Skeletal muscle cell (primary cell): Measurements from ENCODE around the gene ST3GAL5.
A peak's percentile ranks its signal among the peaks of the same experiment; 100 is the strongest.

ENCODE experiments used
- DNase-seq: peaks from one replicate; pipeline ENCODE4 v3.0.0-alpha.2; 2010; ENCODE audit warnings: low read depth
- H3K4me3 ChIP-seq: 2 replicates; pipeline ENCODE4 v1.5.1; 2011; ENCODE audit warnings: low read depth, mild to moderate bottlenecking, control low read depth, low read length, moderate library complexity

Gene ST3GAL5

DNA sequence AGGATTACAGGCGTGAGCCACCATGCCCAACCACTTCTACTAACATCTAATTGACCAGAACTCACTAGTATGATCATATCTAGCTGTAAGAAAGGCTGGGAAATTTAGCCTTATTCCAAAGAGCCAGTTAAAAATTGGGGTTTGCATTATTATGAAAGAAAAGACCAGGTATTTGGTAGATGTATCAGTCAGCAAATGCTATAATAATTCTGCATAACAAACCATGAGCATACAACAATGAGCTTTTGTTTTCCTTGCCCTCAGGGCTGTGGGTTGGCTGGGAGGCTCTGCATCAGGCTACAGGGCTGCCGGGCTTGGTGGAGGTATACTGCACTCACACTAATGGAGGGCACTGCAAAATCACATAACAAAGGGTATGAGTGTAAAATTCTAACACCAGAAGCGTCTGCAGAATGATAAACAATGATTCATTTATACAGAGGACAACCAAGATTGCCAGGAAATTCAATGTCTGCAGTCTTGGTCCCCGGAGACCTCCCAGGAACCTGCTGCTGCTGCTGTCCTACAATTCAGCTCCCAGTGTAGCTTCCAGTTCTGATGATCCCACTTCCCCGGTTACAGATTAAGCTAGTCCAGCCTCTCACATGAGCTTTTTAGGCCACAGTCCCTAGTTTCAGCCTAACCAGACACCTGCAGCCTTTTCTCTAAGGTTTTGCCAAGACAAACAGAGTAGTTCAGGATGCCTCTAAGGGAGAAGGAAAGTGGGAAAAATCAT is 32.2 kb upstream of the ST3GAL5 start:
- no peak overlapping the region for H3K4me3 ChIP-seq
- DNase-seq, result no peak

DNA sequence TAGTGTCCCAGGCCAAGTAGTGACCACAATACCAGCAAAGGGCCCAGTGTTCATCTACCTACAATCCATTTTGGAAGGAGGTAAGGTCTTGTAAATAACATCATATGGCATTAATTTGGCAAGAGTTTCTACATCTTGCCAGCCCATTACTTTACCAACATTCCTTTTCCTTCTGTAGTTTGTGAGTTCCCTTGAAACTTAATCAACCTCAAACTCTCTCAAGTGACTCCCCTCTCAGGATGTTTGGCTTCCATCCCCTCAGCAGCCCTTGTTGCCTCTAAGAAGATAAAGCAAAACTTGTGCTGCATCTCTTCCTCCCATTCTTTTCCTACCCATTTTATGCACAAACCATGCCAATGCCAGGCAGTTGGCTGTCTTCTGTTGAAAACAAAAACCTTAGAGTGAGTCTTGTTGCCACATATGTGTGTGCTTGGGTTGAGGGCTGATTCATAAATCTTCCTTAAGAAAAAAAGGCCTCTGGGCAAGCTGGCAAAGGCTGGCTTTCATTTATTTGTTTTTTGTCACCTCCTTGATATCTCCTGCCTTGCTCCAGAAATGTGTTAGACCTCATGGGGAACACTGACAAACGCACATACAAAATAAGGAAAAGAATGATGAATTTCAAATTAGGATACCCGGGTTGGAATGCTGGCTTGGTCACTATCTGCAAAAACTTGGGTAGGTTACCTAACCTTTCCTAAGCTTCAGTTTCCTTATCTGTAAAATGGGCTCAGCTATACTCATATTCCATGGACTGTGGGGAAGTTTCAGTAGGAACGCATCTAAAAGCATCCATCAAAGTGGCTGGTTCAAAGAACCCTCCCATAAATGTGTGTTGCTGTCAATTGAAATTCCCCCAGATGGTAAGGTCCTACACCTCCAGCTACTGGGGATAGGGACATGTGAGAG is 29.4 kb upstream of the ST3GAL5 start:
- no peak for DNase-seq
- H3K4me3 ChIP-seq, result no peak overlapping the region

DNA sequence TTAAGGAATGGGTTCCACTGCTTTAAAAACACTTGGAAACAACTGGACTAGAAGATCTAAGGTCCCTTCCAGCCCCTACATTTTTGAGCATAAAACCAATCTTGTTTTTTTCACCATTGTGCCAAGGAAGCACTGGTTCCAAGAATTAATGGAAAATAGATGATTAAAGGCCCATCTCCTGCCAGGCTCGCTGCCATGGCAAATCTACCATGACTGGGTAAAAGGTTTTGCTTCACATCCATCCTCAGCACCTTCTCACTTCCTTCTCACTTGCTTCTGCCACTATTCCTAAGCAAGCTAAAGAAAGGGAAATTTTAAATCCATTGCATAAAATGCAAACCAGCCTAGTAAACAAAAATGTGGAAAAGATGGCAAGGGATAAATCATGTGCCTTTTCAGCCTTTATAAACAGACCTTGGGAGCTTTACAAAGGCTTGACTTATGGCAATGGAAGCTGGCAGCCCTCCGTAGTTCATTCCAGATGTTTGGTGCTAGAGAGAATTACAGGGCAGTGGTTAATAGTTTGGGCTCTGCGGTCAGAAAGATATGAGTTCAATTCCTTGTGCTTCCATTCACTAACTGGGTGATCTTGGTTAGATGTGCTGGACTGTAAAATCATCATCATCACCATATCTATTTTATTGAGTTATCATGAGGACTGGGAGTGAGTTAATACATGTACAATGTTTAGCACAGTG is 27.0 kb upstream of the ST3GAL5 start:
- DNase-seq, result no peak
- H3K4me3 ChIP-seq, result no peak overlapping the region

DNA sequence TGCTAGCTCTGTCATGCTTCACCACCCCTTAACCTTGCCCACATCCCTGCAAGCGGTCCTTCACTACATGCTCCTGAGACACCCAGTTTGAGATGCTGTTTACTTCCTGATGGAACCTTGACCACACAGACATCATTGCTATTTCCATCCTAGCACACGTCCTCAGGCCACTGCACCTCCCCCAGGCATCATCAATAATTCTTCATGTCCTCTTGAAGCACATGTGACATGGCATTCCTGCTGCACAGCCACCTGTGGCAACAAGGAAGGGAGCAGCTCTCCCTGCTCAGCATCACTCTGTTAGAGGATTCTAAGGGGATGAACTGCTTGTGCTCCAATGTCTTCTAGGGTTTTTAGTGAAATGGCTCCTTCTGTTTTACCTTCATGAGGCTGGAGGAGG is 26.1 kb upstream of the ST3GAL5 start:
- no peak for DNase-seq
- H3K4me3 ChIP-seq, result no peak overlapping the region

DNA sequence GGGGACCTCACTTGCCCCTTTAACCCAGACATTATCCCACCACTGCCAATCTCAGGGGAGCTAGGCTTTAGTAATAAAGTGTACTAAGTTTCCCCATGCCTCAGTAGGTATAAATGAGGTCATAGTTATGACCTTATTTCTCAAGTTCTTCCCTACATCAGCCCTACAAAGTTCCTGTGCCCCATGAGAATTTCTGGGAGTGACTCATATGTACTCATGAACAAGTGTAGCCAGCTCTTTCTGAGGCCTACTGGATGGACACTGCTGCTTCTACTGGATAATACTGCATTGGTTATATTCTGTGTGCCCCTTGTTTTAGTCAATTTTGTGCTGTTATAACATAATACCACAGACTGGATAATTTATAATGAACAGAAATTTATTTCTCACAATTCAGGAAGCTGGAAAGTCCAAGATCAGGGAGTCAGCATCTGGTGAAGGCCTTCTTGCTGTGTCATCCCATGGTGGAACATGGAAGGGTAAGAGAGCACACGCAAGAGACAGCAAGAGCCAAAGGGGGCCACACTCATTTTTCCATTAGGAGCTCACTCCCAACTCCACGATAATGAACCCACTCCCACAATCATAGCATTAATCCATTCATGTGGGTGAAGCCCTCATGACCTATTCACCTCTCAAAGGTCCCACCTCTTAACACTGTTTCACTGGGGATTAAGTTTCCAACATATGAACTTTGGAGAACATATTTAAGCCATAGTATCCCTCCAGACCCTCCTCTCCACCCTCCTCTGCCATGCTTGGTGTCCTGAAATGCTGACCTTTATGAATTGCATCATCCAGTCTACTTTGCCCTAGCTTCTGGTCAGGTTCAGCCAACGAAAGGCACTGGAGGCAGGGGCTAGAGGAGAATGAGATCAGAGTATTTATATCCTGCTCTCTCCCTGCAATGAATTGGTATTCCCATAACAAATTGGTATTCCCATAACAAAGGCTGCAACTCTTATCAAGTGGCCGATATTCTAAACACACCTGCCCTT is 25.4 kb upstream of the ST3GAL5 start:
- peak; percentile 90 for DNase-seq
- H3K4me3 ChIP-seq, result no peak overlapping the region

DNA sequence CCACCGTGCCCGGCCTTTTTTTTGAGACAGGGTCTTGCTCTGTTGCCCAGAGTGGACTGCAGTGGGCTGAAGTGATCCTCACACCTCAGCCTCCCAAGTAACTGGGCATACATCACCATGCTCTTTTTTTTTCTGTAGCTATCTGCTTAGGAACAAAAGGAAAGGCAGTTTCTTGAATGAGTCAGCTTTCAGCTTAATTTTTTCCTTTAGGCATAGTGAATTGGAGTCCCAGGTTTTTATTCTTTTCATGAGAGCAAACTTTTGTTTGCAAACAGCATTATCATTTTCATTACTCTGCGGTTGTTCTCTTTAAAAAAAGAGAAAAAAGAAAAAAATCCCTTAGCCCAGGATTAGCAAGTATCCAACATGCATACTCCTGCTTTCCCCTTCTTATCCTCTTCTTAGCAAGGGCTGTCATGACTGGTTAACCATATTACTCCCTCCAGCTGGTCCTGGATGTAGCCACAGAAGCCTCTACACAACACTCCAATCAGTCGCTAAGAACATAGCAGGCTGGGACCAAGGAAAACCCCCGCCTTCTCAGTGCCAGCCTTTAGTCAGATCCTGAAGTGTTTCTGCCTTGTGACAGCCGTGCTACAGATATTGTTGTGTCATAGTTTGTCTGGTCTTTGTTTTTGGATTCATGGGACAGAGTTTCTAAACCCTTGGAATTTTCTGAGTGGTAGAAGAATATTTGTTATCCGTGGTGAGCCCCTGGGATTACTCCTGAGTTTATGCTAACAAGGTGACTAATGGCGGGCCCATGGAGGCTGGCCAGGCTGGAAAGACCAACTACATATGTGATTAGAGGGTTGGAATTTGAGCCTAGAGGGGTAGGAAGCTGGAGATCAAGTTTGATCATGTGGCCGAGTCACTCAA is 23.3 kb upstream of the ST3GAL5 start:
- no peak overlapping the region for H3K4me3 ChIP-seq
- DNase-seq, result no peak

DNA sequence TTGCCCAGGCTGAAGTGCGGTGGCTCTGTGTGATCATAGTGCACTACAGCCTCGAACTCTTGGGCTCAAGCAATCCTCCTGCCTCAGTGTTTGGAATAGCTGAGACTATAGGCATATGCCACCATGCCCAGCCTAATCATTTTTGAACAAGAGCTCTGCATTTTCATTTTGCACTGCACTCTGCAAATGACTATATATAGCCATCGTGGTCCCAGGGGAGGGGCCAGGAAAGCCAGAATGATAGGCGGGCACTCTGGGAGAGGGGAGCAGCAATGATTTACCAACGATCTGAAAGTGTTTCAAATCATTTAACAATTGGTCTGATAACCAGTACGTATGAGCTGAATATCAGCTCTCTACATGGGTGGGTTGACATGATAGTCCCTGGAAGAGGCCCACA is 22.3 kb upstream of the ST3GAL5 start:
- H3K4me3 ChIP-seq, result no peak overlapping the region
- no peak for DNase-seq

DNA sequence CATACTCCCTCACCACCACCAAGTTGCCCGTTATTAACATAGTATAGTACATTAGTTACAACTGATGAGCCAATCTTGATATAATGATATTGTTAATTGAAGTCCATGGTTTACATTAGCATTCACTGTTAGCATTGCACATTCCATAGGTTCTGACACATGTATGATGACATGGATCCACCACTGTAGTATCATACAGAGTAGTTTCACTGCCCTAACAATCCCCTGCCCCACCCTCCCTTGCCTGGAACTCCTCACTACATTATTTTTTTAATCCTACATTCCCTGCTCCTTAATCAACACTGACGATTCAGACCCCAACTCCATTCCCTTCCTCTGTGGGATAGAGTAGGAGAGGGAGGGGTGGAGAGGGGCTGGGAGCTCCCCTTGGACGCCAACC is 20.2 kb upstream of the ST3GAL5 start:
- no peak for DNase-seq

DNA sequence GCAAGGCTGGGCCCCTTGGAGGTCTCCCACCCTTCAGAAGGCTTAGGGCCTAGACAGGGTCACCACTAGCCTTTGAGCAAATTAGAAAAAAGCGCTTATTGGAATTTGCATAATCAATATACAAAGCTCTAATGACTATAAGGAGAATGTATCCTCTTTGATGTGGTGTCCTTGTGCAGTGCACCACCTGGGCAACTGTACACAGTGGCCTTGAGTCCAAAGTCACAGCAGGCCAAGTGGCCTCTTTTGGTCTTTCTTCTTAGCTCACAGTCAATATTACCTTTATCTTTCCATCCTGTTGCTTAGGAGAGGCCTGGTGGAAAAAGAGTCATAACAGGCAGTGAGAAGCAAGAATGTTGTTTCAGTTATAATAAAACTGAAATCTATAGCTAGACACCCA is 19.7 kb upstream of the ST3GAL5 start:
- no peak for DNase-seq

More for the DNA sequence above, 20.2 kb upstream of the ST3GAL5 start:
- no peak overlapping the region for H3K4me3 ChIP-seq

DNA sequence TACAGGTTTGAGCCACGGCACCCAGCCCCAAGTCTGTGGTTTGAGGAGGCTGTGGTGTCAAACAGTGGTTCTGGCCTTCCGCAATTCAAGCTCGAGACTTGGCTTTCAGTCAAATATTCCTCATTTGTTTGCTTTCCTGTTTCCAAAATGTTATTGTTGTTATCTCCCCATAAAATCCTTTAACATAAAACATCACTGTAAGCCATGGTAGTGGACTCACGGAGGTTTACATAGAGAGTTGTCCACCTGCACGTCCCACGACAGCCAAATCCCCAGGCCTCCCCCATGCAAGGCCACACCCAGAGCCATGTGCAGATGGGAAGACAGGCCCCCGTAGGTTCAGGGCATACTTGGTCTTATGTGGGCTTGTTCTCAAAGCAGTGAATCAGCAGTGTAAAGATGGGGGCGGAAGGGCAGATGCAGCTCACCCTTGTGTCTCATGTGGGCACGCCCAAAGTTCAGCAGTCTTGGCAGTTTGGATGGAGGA is 18.9 kb upstream of the ST3GAL5 start:
- H3K4me3 ChIP-seq, result no peak overlapping the region
- DNase-seq, result no peak

More for the DNA sequence above, 19.7 kb upstream of the ST3GAL5 start:
- H3K4me3 ChIP-seq, result no peak overlapping the region

DNA sequence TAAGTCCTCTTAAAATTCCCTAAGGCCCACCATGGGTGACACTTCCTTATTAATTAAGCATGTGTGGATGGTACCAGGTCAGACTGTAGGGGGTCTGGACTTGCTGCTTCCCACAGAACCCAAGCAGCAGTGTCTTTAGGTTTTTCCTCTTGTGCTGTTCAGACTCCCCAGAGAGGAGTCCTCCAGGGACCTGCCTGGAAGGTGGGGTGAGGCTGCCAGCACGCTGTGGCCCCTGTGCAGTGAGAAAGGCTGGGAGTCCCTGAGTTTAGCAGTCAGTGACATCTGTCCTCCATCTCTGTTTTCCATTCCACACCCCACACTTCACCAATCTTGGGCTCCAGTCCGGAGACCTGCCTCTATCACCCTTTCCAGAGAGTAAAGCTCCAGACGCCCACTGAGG is 18.0 kb upstream of the ST3GAL5 start:
- H3K4me3 ChIP-seq, result no peak overlapping the region

DNA sequence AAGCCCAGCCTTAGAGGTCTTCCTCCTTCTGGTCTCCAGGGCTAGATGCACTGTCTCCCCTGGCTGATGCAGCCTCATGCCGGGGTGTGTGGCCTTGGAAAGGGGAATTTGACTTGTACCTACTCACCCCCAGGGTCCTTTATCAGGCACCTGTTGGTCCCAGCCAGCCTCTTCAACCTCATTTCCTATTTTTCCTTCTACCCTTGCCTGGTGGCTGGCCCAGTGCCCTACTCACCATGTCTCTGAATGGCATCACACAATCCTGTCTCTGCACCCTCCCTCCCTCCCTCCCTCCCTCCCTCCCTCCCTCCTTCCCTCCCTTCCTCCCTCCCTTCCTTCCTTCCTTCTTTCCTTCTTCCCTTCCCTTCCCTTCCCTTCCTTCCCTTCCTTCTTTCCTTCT is 17.1 kb upstream of the ST3GAL5 start:
- no peak overlapping the region for H3K4me3 ChIP-seq
- no peak for DNase-seq

More for the DNA sequence above, 18.0 kb upstream of the ST3GAL5 start:
- DNase-seq, result no peak

DNA sequence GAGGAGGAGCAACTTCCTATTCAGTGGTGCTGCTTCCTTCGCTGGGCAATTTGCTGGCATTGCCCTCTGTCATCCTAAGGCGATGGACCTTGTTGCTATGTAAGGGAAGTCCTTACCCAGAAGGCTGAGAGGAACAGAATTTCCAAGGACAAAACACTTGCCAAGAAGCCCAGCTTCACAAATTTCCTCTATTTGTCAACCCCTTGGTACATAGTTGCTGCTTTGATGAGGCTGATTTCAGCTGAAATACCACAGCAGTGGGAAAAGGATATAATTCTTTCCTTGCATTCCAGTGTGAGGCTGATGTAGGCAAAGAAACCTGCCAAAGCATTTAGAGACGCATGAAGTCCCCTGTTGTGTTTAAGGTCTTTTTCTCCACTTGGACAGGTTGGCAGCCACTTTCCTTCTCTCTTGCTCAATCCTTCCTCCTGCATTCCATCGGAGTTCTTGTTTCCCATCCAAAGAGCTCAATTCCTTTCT is 16.4 kb upstream of the ST3GAL5 start:
- no peak for DNase-seq
- no peak overlapping the region for H3K4me3 ChIP-seq

DNA sequence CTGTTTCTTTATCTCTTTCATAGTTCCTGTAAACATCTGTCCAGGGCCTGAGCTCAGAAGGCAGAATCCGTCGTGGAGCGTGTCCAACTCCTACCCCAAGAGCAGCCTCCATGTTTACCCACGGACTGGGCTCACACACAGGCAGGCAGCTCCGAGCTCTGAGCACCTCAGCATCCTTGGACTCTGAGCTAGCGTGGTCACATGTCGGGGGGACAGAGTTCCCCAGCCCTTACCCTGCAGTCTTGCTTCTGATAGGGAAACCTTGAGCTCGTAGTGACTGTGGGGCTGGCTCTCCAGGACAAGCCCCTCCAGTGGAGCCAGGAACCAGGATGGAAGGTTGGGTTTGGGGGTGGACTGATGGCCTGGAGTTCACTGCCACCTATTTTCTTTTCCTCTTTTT is 15.1 kb upstream of the ST3GAL5 start:
- no peak for DNase-seq
- no peak overlapping the region for H3K4me3 ChIP-seq

DNA sequence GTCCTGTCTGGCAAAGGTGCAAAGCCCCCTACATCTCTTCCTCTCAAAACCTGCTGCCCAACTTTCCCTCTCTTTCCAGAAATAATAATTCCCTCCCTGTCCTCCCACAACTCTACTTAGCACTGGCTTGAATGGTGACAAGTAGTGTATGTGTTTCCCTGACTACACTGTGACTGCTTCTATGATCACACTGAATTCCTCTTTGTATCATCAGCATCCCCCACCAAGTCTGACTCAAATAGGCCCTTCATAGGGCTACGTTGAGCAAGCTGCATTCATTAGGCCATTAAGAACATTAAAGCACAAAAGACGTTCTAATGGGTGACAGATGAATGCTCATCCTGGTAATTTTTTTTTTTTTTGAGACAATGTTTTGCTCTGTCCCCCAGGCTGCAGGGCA is 13.7 kb upstream of the ST3GAL5 start:
- H3K4me3 ChIP-seq, result no peak overlapping the region
- no peak for DNase-seq

DNA sequence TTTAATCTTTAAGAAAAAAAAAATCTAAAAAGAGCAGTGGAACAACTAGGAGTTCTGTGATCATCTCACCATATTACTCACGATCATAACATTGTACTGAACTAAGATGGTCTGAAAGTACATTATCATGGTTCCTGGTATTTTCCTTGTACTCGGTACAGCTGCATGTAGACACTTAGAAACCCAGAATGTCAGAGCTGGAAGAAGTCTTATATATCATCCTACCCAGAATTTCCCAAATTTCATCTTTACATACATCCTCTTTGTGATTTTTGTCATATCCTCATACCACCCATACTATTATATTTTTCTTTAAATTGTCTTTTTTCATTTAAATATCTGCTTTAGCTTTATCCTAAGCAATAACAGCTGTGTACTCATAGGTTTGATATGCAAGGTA is 12.4 kb upstream of the ST3GAL5 start:
- no peak overlapping the region for H3K4me3 ChIP-seq
- DNase-seq, result no peak

DNA sequence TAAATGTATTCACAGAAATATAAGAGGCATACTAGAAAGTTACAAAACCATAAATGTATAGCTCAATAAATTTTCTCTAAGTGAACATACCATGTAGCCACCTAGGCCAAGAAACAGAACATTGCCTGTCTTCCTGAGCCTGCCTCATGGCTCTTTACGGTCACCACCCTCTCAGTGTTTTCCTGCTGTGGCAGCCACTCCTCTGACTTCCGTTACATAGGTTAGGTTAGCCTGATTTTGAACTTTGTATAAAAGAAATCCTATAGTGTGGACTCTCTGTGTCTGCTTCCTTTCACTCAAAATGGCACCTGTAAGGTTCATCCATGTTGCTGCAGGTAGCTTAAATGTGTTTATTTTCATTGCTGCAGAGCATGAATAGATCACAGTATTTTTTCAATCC is 11.6 kb upstream of the ST3GAL5 start:
- DNase-seq, result no peak
- no peak overlapping the region for H3K4me3 ChIP-seq

DNA sequence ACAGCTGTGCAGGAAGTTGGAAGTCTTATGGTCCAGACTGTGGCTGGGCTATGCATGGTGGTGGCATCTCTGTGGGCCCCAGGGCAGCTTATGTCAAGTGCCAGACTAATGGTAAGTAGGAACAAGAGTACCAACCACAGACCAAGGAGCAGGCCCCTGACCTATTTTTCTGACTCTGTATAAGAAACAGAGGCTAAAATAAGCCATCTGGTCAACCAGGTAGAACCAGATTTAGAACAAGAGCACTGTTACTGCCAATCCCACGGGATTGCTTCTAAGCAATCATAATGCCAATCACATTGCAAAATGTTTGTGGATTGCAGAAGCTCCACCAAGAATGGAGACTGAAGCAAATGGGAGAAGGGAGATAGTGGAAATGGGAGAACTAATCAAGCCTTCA is 11.1 kb upstream of the ST3GAL5 start:
- no peak for DNase-seq
- no peak overlapping the region for H3K4me3 ChIP-seq
